GM18861 (cell line): Measurements from ENCODE around the gene FOXF1.

ENCODE experiments used
- ATAC-seq: cut with Tn5 transposase; IDR thresholded peaks from one replicate; pipeline ENCODE4 v1.9.1; 2021; ENCODE audit not compliant: unreplicated experiment

The FOXF1 gene

GRCh38 chr16:86531641-86532525 lies 21.6 kb downstream of the FOXF1 start:
- ATAC-seq, result no peak

- no peak for ATAC-seq
These were observed 22.1 kb downstream of the FOXF1 start for GRCh38 chr16:86532526-86532815.

- no peak for ATAC-seq
These were observed 22.7 kb downstream of the FOXF1 start for GRCh38 chr16:86533076-86533475.

- ATAC-seq, result no peak
These were observed 23.5 kb downstream of the FOXF1 start for GRCh38 chr16:86533767-86534351.

- no peak for ATAC-seq
These were observed 24.7 kb downstream of the FOXF1 start for GRCh38 chr16:86534779-86535615.

- no peak for ATAC-seq
These were observed 26.3 kb downstream of the FOXF1 start for GRCh38 chr16:86536621-86537020.

GRCh38 chr16:86537486-86537885 lies 27.2 kb downstream of the FOXF1 start:
- no peak for ATAC-seq

- ATAC-seq, result no peak
These were observed 28.0 kb downstream of the FOXF1 start for GRCh38 chr16:86538196-86538780.

GRCh38 chr16:86540894-86541293 lies 30.6 kb downstream of the FOXF1 start:
- ATAC-seq, result no peak

- no peak for ATAC-seq
These were observed 31.2 kb downstream of the FOXF1 start for GRCh38 chr16:86541560-86541959.

- ATAC-seq, result no peak
These were observed 32.7 kb downstream of the FOXF1 start for GRCh38 chr16:86542756-86543750.

GRCh38 chr16:86545481-86545880 lies 35.2 kb downstream of the FOXF1 start:
- no peak for ATAC-seq

- ATAC-seq, result no peak
These were observed 35.8 kb downstream of the FOXF1 start for GRCh38 chr16:86545954-86546637.

GRCh38 chr16:86546638-86547013 lies 36.3 kb downstream of the FOXF1 start:
- no peak for ATAC-seq

- ATAC-seq, result no peak
These were observed 37.0 kb downstream of the FOXF1 start for GRCh38 chr16:86547286-86547685.

- ATAC-seq, result no peak
These were observed 39.0 kb downstream of the FOXF1 start for GRCh38 chr16:86549076-86549892.

GRCh38 chr16:86549893-86550190 lies 39.5 kb downstream of the FOXF1 start:
- no peak for ATAC-seq

- no peak for ATAC-seq
These were observed 40.0 kb downstream of the FOXF1 start for GRCh38 chr16:86550281-86550680.

GRCh38 chr16:86553356-86553755 lies 43.0 kb downstream of the FOXF1 start:
- no peak for ATAC-seq
